Peyer's patch (tissue), 4 donors: ENCODE data around the gene OSBPL7.

Experiments used
- CTCF ChIP-seq, 6 experiments: fragments of 450-650 bp in 4 of 6; fragments of 200-600 bp in 2 of 6; sonication (generic) in 1 of 6; IDR thresholded peaks; one replicate each; pipeline ENCODE4 v1.5.1; 2017 to 2019; ENCODE audit warnings: antibody characterized with exemption in 6 of 6, mild to moderate bottlenecking in 3 of 6, moderate library complexity in 1 of 6
- POLR2A ChIP-seq, 2 donors: fragments of 450-650 bp; IDR thresholded peaks; one replicate each; pipeline ENCODE4 v1.5.1; 2017; ENCODE audit warnings: antibody characterized with exemption in 2 of 2, mild to moderate bottlenecking in 2 of 2, moderate library complexity in 2 of 2

GRCh38 chr17:47843391-47843730, 21.8 kb upstream of the OSBPL7 start:
- TF ChIP-seq CTCF (IDR thresholded peaks at IDR 0.05): no peak
- TF ChIP-seq POLR2A (IDR thresholded peaks at IDR 0.05): no peak
